Measurements from ENCODE around the gene PIK3R6.

PIK3R6 gene, protein sequence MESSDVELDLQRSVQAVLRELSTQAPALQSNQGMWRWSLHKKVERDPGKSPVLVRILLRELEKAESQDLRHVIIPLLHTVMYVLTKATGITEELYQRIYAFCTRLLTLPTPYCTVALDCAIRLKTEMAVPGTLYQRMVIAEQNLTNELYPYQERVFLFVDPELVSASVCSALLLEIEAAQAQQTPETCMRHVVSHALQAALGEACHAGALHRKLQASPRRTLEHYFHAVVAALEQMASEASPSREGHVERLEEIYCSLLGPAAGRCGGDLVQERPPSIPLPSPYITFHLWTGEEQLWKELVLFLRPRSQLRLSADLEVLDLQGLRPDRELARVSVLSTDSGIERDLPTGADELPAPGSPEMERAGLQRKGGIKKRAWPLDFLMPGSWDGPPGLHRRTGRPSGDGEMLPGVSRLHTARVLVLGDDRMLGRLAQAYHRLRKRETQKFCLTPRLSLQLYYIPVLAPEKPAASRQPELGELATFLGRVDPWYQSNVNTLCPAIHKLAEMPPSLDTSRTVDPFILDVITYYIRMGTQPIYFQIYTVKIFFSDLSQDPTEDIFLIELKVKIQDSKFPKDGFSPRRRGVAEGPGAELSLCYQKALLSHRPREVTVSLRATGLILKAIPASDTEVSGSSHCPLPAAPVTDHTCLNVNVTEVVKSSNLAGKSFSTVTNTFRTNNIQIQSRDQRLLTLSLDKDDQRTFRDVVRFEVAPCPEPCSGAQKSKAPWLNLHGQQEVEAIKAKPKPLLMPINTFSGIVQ
- 0.86 to 3.6 (median 2.7) reads per million in 3 donors for total RNA-seq

DNA sequence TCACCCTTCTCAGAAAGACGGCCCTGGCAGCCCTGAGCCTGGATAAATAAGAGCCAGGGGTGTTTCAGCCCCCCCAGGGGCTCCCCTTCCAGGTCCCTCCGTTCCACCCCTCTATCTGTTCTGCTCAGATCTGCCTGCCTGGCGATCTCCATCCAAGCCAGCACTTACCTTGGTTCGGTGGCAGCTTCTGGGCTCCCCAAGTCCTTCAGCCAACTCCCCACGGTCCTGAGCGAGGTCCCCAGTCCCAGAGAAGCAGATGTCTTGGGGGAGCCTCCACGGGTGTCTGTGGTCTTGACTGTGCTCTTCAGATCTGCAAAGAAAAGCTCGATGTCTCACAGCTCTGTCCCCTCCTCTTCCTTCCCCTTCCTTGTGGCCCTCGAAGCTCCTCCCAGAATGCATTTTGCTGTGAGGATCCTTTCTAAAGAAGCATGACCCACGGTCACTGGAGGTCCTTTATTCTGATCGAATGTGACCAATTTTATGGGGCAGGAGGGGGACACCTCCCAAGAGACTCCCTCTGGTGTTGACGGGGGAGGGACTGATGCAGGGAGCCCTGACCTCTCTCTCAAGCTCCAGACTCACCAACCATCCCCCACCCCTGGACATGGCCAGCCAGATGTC, at the start of gene PIK3R6:
PIK3R6 (minus strand) TSS at position 314 of the 621 bp plus-strand sequence. CDS start 17,880 bp downstream, outside the sequence.
- no peak within 1 kb of the TSS for H3K27ac ChIP-seq (ENCODE audit: insufficient read depth, low read length, poor library complexity, severe bottlenecking)
- H3K36me3 ChIP-seq (ENCODE audit: control insufficient read depth, insufficient read depth, low read length): no peaks in the 10 kb centered on the region
- DNase-seq: no peak
- H3K9me3 ChIP-seq (ENCODE audit: control insufficient read depth, low read length): no peaks in the 10 kb centered on the region
- H3K4me1 ChIP-seq (ENCODE audit: control insufficient read depth, insufficient read depth, low read length, poor library complexity, severe bottlenecking): no peaks in the 10 kb centered on the region
- H3K4me3 ChIP-seq (ENCODE audit: insufficient read depth, low read depth, low read length, poor library complexity, severe bottlenecking): peak within 1 kb of the TSS; percentile 6
- no peaks in the 10 kb centered on the region for H3K27me3 ChIP-seq (replicated peaks; ENCODE audit: control insufficient read depth, insufficient read depth, low read length, poor library complexity, severe bottlenecking)

DNA sequence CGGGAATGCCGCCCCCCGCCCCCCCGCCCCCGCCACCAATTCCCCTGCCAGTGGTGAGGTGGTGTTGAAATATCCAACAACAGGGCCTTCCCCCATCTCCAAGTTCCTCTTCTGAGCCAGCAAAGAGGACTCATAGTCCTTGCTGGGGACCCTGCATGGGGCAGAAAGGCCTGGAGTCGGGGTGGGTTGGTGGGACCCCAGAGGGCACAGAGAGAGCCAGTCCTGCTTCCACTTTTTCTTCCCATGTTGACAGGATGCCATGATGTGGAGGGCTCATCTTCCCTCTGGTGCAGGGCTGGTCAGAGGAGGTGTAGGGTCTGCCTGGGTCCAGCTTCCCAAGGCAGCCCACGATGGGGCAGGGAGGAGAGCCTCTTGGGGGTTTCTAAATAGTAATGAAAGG, 49.0 kb upstream of the PIK3R6 start:
- Histone ChIP-seq H3K4me3 (ENCODE audit: insufficient read depth, low read depth, low read length, poor library complexity, severe bottlenecking) (no peak overlapping the region), H3K36me3 (ENCODE audit: control insufficient read depth, insufficient read depth, low read length) (peaks cover 40% of the 10 kb centered on the region), H3K4me1 (ENCODE audit: control insufficient read depth, insufficient read depth, low read length, poor library complexity, severe bottlenecking) (no peaks in the 10 kb centered on the region), H3K9me3 (ENCODE audit: control insufficient read depth, low read length) (no peaks in the 10 kb centered on the region), H3K27ac (ENCODE audit: insufficient read depth, low read length, poor library complexity, severe bottlenecking) (no peak overlapping the region), H3K27me3 (replicated peaks; ENCODE audit: control insufficient read depth, insufficient read depth, low read length, poor library complexity, severe bottlenecking) (no peaks in the 10 kb centered on the region)
- no peak for DNase-seq

DNA sequence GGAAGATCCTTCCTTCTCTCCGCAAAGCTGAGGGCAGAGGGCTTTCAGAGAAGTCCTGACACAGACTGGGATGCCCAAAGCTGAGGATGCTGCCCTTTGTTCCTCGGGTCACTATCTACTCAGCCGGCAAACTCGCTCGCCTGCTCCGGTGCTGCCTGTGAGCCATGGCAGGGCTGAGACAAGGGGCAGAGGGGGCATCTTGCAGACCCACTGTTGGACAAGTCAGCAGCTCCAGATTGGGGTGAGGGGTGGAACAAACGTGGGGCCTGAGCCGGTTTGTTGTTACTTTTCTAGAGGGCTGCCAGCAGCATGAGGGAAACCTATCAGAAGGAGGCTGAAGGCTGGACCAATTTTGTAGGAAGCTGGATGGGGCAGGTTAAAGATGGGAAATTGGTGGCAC, 47.1 kb upstream of the PIK3R6 start:
- Histone ChIP-seq H3K4me3 (ENCODE audit: insufficient read depth, low read depth, low read length, poor library complexity, severe bottlenecking) (no peak overlapping the region), H3K4me1 (ENCODE audit: control insufficient read depth, insufficient read depth, low read length, poor library complexity, severe bottlenecking) (no peaks in the 10 kb centered on the region), H3K27me3 (replicated peaks; ENCODE audit: control insufficient read depth, insufficient read depth, low read length, poor library complexity, severe bottlenecking) (no peaks in the 10 kb centered on the region), H3K9me3 (ENCODE audit: control insufficient read depth, low read length) (no peaks in the 10 kb centered on the region), H3K27ac (ENCODE audit: insufficient read depth, low read length, poor library complexity, severe bottlenecking) (no peak overlapping the region), H3K36me3 (ENCODE audit: control insufficient read depth, insufficient read depth, low read length) (peaks cover 57% of the 10 kb centered on the region)
- DNase-seq: no peak

DNA sequence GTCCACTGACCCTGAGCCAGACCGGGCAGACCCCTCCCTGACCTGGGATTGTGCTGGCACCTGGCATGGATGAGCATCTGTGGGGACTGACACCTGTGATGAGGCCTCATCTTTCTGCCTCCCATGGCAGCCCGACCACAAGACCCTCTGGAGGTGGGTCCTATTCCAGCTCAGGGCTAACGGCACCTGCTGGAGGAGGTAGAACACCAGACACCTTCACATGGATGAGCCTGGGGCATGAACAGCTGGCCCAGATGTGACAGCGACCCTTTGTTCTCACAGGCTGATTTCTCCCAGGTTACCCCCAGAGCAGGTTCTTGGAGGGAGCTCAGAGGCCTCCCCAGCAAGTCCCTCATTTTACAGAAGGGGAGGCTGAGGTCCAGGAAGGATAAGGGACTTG, 46.4 kb upstream of the PIK3R6 start:
- Histone ChIP-seq H3K27ac (ENCODE audit: insufficient read depth, low read length, poor library complexity, severe bottlenecking) (peak overlapping the region; percentile 30), H3K9me3 (ENCODE audit: control insufficient read depth, low read length) (no peaks in the 10 kb centered on the region), H3K4me3 (ENCODE audit: insufficient read depth, low read depth, low read length, poor library complexity, severe bottlenecking) (no peak overlapping the region), H3K4me1 (ENCODE audit: control insufficient read depth, insufficient read depth, low read length, poor library complexity, severe bottlenecking) (no peaks in the 10 kb centered on the region), H3K27me3 (replicated peaks; ENCODE audit: control insufficient read depth, insufficient read depth, low read length, poor library complexity, severe bottlenecking) (no peaks in the 10 kb centered on the region), H3K36me3 (ENCODE audit: control insufficient read depth, insufficient read depth, low read length) (peaks cover 55% of the 10 kb centered on the region)
- no peak for DNase-seq

DNA sequence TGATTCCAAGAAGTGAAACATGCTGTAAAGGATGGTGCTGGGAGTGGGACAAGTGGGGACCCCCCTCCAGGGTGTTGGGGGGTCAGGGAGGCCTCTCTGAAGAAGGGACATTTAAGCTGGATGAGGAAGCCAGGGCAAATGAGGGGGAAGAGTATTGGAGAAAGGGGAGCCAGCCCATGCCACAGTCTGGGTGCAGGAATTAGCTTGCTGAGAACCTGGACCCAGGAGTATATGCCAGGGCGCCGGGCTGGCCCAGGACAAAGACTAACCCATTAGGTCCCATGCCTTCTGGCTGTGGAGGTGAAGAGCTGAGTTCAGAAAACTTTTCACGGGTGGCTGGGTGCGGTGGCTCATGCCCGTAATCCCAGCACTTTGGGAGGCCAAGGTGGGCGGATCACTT, 45.6 kb upstream of the PIK3R6 start:
- H3K4me3 ChIP-seq (ENCODE audit: insufficient read depth, low read depth, low read length, poor library complexity, severe bottlenecking): no peak overlapping the region
- no peaks in the 10 kb centered on the region for H3K4me1 ChIP-seq (ENCODE audit: control insufficient read depth, insufficient read depth, low read length, poor library complexity, severe bottlenecking)
- no peaks in the 10 kb centered on the region for H3K27me3 ChIP-seq (replicated peaks; ENCODE audit: control insufficient read depth, insufficient read depth, low read length, poor library complexity, severe bottlenecking)
- no peak for DNase-seq
- H3K27ac ChIP-seq (ENCODE audit: insufficient read depth, low read length, poor library complexity, severe bottlenecking): no peak overlapping the region
- H3K9me3 ChIP-seq (ENCODE audit: control insufficient read depth, low read length): no peaks in the 10 kb centered on the region
- H3K36me3 ChIP-seq (ENCODE audit: control insufficient read depth, insufficient read depth, low read length): peaks cover 61% of the 10 kb centered on the region

DNA sequence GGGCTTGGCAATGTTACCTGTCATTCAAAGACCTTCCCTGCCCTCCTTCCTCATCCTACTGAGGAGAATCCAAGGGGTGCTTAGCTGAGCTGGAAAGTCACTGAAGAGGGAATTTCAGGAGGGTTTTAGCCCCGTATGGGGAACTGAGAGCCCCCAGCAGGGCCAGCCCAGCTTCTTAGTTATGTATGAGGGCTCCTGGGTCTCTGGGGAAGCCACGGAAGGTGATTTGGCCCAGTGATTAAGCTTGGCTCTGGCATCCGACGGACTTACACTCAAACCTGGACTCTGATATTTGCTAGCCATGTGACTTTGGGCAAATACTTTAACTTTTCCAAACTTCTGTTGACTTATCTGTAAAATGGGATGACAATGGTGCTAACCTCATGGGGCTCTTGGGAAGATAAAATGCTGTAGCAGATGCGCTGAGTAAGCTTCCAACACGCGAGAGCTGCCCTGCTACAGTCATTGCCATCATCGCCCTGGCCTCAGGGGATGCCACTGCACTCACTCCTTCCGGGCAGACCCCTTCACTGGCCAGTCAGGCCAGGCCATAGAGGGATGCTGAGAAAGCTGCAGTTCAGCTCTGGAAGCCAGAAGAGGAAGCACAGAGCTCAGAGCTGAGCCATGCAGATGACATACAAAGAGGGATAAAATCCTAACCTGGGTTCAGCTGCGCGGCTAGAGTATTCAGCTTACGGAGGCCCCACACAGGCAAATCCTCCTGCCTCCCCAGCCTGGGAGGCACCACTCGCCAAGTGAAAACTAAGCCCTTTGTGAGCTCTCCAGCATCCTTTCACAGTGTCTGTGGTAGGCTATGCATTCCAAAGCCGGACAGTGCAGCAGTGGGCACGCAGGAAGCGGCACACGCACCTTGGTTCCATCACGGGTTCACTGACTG, 44.9 kb upstream of the PIK3R6 start:
- Histone ChIP-seq H3K9me3 (ENCODE audit: control insufficient read depth, low read length) (no peaks in the 10 kb centered on the region), H3K27ac (ENCODE audit: insufficient read depth, low read length, poor library complexity, severe bottlenecking) (no peak overlapping the region), H3K4me3 (ENCODE audit: insufficient read depth, low read depth, low read length, poor library complexity, severe bottlenecking) (no peak overlapping the region), H3K4me1 (ENCODE audit: control insufficient read depth, insufficient read depth, low read length, poor library complexity, severe bottlenecking) (no peaks in the 10 kb centered on the region), H3K27me3 (replicated peaks; ENCODE audit: control insufficient read depth, insufficient read depth, low read length, poor library complexity, severe bottlenecking) (no peaks in the 10 kb centered on the region), H3K36me3 (ENCODE audit: control insufficient read depth, insufficient read depth, low read length) (peaks cover 67% of the 10 kb centered on the region)
- no peak for DNase-seq

DNA sequence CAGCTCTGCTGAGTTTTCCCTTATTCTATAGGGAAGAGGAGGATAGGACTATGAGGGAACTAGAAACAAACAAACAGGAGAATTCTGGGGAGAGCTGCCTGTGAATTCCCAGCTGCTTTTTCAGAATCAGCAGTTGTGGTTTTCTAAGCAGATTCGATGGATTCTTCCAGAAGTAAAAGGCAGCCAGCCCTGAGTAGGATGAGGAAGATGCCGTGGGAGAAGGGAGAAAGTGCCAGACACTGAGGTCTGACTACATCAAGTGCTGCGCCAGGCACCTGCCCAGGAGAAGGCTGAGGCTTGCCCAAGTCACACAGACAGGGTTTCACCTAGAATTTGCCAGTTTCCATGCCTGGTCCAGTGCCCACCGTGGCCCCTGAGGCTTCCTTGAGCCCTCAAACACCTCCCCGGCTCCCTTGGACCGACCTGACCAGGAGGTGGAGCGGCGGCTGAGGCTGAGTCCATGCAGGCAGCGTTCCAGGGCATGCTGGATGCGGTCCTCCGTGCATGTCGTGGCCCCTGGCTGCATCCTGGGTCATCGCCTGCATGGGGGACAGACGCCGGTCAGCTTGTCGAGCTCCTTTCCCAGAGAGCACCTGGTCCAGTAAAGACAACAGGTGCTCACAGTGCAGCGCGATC, 43.6 kb upstream of the PIK3R6 start:
- Histone ChIP-seq H3K36me3 (ENCODE audit: control insufficient read depth, insufficient read depth, low read length) (peaks cover 72% of the 10 kb centered on the region), H3K4me3 (ENCODE audit: insufficient read depth, low read depth, low read length, poor library complexity, severe bottlenecking) (no peak overlapping the region), H3K9me3 (ENCODE audit: control insufficient read depth, low read length) (no peaks in the 10 kb centered on the region), H3K4me1 (ENCODE audit: control insufficient read depth, insufficient read depth, low read length, poor library complexity, severe bottlenecking) (no peaks in the 10 kb centered on the region), H3K27ac (ENCODE audit: insufficient read depth, low read length, poor library complexity, severe bottlenecking) (no peak overlapping the region), H3K27me3 (replicated peaks; ENCODE audit: control insufficient read depth, insufficient read depth, low read length, poor library complexity, severe bottlenecking) (no peaks in the 10 kb centered on the region)
- DNase-seq: no peak

DNA sequence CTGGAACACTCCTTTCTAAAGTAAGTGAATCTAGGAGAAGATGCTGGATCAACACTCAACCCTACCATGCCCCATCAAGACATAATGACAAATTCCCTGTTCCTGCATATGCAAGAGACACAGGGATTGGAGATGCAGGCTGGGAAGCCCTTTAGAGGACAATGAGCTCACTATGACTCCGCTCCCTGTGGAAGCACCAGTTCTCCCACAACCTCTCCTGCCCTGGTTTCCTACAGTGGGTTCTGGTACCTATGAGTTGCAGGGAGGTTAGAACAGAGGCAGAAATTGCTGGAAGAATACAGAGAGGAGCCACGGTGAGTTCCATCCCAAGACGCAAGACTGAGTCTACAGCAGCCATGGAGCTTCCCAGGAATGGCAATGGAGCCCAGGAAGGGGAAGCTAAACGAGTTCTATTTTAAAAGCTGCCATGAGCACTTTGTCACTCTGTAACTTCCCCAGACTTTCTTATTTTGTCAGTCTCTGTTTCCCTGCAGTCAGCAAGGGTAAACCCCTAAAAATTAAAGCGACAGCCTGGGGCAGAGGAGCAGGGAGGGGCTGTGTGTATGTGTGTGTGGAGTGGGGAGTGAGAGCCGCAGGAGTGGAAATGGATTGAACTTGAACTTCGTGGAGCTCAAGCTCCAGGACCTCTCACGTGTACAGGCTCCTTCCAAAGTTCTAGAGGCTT, 42.3 kb upstream of the PIK3R6 start:
- Histone ChIP-seq H3K27ac (ENCODE audit: insufficient read depth, low read length, poor library complexity, severe bottlenecking) (no peak overlapping the region), H3K4me1 (ENCODE audit: control insufficient read depth, insufficient read depth, low read length, poor library complexity, severe bottlenecking) (no peaks in the 10 kb centered on the region), H3K27me3 (replicated peaks; ENCODE audit: control insufficient read depth, insufficient read depth, low read length, poor library complexity, severe bottlenecking) (no peaks in the 10 kb centered on the region), H3K9me3 (ENCODE audit: control insufficient read depth, low read length) (no peaks in the 10 kb centered on the region), H3K36me3 (ENCODE audit: control insufficient read depth, insufficient read depth, low read length) (peaks cover 82% of the 10 kb centered on the region), H3K4me3 (ENCODE audit: insufficient read depth, low read depth, low read length, poor library complexity, severe bottlenecking) (no peak overlapping the region)
- DNase-seq: no peak

DNA sequence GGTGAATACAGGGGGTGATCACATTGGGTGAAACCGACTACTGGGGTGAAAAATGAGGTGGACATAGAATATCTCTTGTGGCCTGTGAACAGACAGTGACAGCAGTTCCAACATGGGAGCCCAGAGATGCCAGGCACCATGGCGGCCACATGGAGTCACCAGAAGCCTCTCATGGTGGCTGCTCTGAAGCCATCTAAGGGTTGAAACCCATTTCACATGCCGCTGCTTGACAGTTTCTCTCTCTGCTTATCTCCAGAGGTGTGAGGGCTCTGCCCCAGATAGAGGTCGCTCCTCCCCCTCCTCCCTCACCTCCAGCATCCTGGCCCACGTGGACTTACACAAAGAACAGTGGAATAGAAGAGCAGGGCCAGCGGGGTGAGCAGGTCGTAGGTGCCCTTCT, 37.9 kb upstream of the PIK3R6 start:
- no peak for DNase-seq
- Histone ChIP-seq H3K4me1 (ENCODE audit: control insufficient read depth, insufficient read depth, low read length, poor library complexity, severe bottlenecking) (peaks cover 10% of the 10 kb centered on the region), H3K9me3 (ENCODE audit: control insufficient read depth, low read length) (no peaks in the 10 kb centered on the region), H3K27me3 (replicated peaks; ENCODE audit: control insufficient read depth, insufficient read depth, low read length, poor library complexity, severe bottlenecking) (no peaks in the 10 kb centered on the region), H3K4me3 (ENCODE audit: insufficient read depth, low read depth, low read length, poor library complexity, severe bottlenecking) (no peak overlapping the region), H3K36me3 (ENCODE audit: control insufficient read depth, insufficient read depth, low read length) (peaks cover 67% of the 10 kb centered on the region), H3K27ac (ENCODE audit: insufficient read depth, low read length, poor library complexity, severe bottlenecking) (no peak overlapping the region)

All from effector memory CD4-positive, alpha-beta T cell (primary cell).